DOHH2 (cell line): ENCODE results near the gene PDLIM7.

Experiments used
- H3F3A ChIP-seq: fragments of 200-600 bp; sonication (generic), shearing (Covaris generic); 2 replicates; pipeline ENCODE4 v1.6.0; 2016; ENCODE audit warnings: antibody characterized with exemption, mild to moderate bottlenecking; ENCODE audit not compliant: control insufficient read depth, insufficient read depth
- H3K27ac ChIP-seq: fragments of 200-600 bp; sonication (generic); 2 replicates; pipeline ENCODE4 v1.5.1; 2014; ENCODE audit warnings: low read depth, mild to moderate bottlenecking, low read length, moderate library complexity
- H3K27me3 ChIP-seq: fragments of 200-600 bp; sonication (generic); 2 replicates; pipeline ENCODE4 v1.6.1; 2014; ENCODE audit warnings: mild to moderate bottlenecking, low read length, mixed read lengths; ENCODE audit not compliant: control insufficient read depth
- H3K36me3 ChIP-seq: fragments of 200-600 bp; sonication (generic); 2 replicates; pipeline ENCODE4 v1.6.1; 2014; ENCODE audit warnings: mild to moderate bottlenecking, low read length, moderate library complexity, mixed read lengths; ENCODE audit not compliant: control insufficient read depth
- H3K4me1 ChIP-seq: fragments of 200-600 bp; sonication (generic); 2 replicates; pipeline ENCODE4 v1.6.1; 2014; ENCODE audit warnings: mild to moderate bottlenecking, low read length, mixed read lengths; ENCODE audit not compliant: control insufficient read depth
- H3K4me2 ChIP-seq: fragments of 200-600 bp; sonication (generic); 2 replicates; pipeline ENCODE4 v1.6.0; 2014; ENCODE audit warnings: mild to moderate bottlenecking, low read length, moderate library complexity
- H3K4me3 ChIP-seq: fragments of 200-600 bp; sonication (generic); 2 replicates; pipeline ENCODE4 v1.5.1; 2014; ENCODE audit warnings: mild to moderate bottlenecking, low read length, mixed read lengths
- H3K79me2 ChIP-seq: fragments of 200-600 bp; sonication (generic); 2 replicates; pipeline ENCODE4 v1.6.1; 2014; ENCODE audit warnings: mild to moderate bottlenecking, low read length, mixed read lengths; ENCODE audit not compliant: control insufficient read depth
- H3K9me2 ChIP-seq: fragments of 200-600 bp; sonication (generic); replicated peaks from 2 replicates; pipeline ENCODE4 v1.6.1; 2014; ENCODE audit warnings: mild to moderate bottlenecking, low read length, mixed read lengths; ENCODE audit not compliant: control insufficient read depth
- H3K9me3 ChIP-seq: fragments of 200-600 bp; sonication (generic); 2 replicates; pipeline ENCODE4 v1.6.1; 2014; ENCODE audit warnings: antibody characterized with exemption, low read length, mixed read lengths; ENCODE audit not compliant: control insufficient read depth, insufficient read depth
- H4K20me1 ChIP-seq: fragments of 200-600 bp; sonication (generic); 2 replicates; pipeline ENCODE4 v1.6.0; 2014; ENCODE audit warnings: low read depth, mild to moderate bottlenecking, antibody characterized with exemption, low read length, moderate library complexity; ENCODE audit not compliant: control insufficient read depth, insufficient read depth
- EZH2phosphoT487 ChIP-seq: fragments of 200-600 bp; sonication (generic); IDR thresholded peaks from 2 replicates; pipeline ENCODE4 v1.6.1; 2017; ENCODE audit warnings: borderline replicate concordance, mild to moderate bottlenecking, antibody characterized with exemption, low read length, moderate library complexity, mixed read lengths
- TF ChIP-seq, protein P1 (sequence below): fragments of 200-600 bp; sonication (generic); IDR thresholded peaks from one replicate; pipeline ENCODE4 v1.5.1; 2014; ENCODE audit warnings: antibody characterized with exemption, mild to moderate bottlenecking, low read depth, low read length; ENCODE audit not compliant: poor library complexity, severe bottlenecking

PDLIM7 gene

DNA sequence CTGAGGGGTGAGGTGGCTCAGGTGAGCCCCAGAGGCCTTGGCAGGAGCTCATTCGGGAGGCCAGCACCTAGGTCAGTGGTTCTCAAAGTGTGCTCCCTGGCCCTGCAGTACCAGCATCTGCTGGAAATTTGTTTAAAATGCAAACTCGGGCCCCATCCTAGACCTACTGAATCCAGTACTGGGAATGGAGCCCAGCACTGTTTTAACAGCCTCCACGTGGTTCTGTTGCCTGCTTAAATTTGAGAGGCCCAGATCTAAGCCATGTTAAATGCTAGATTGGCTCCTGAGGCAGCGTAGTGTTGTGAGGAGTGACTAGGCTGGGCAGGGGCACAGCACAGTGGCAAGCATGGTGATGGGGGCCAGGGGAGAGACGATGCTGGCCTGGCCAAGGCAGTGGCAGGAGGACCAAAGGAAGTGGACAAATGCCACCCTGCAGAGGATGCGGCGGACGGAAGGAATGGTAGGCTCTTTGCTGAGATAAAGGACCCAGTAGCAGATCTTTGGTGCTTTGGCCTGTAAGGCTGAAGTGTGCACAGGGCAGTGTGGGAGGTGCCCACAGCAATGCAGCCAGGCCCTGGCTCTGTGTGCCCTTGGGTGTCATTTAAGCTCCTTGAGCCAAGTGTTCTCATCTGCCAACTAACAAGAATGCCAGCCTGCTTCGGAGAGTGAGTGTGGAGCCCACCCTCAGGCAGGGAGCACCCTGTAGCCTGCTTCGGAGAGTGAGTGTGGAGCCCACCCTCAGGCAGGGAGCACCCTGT is 46.6 kb downstream of the PDLIM7 start:
- H3K27ac ChIP-seq: no peak overlapping the region
- no peak for TF ChIP-seq EZH2phosphoT487
- TF ChIP-seq, protein P1, sequence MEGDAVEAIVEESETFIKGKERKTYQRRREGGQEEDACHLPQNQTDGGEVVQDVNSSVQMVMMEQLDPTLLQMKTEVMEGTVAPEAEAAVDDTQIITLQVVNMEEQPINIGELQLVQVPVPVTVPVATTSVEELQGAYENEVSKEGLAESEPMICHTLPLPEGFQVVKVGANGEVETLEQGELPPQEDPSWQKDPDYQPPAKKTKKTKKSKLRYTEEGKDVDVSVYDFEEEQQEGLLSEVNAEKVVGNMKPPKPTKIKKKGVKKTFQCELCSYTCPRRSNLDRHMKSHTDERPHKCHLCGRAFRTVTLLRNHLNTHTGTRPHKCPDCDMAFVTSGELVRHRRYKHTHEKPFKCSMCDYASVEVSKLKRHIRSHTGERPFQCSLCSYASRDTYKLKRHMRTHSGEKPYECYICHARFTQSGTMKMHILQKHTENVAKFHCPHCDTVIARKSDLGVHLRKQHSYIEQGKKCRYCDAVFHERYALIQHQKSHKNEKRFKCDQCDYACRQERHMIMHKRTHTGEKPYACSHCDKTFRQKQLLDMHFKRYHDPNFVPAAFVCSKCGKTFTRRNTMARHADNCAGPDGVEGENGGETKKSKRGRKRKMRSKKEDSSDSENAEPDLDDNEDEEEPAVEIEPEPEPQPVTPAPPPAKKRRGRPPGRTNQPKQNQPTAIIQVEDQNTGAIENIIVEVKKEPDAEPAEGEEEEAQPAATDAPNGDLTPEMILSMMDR: no peak
- peaks cover 16% of the 10 kb centered on the region for H3K36me3 ChIP-seq
- peaks cover 7% of the 10 kb centered on the region; the same call in 1 of the 2 replicates for H4K20me1 ChIP-seq
- peaks cover 35% of the 10 kb centered on the region for H3K4me1 ChIP-seq
- H3K9me3 ChIP-seq: no peaks in the 10 kb centered on the region
- no peak overlapping the region for H3K4me2 ChIP-seq
- H3K4me3 ChIP-seq: no peak overlapping the region
- peaks cover 12% of the 10 kb centered on the region for H3F3A ChIP-seq
- no peaks in the 10 kb centered on the region for H3K9me2 ChIP-seq
- peaks cover 13% of the 10 kb centered on the region for H3K79me2 ChIP-seq
- H3K27me3 ChIP-seq: peaks cover 5% of the 10 kb centered on the region; the same call in 1 of the 2 replicates

DNA sequence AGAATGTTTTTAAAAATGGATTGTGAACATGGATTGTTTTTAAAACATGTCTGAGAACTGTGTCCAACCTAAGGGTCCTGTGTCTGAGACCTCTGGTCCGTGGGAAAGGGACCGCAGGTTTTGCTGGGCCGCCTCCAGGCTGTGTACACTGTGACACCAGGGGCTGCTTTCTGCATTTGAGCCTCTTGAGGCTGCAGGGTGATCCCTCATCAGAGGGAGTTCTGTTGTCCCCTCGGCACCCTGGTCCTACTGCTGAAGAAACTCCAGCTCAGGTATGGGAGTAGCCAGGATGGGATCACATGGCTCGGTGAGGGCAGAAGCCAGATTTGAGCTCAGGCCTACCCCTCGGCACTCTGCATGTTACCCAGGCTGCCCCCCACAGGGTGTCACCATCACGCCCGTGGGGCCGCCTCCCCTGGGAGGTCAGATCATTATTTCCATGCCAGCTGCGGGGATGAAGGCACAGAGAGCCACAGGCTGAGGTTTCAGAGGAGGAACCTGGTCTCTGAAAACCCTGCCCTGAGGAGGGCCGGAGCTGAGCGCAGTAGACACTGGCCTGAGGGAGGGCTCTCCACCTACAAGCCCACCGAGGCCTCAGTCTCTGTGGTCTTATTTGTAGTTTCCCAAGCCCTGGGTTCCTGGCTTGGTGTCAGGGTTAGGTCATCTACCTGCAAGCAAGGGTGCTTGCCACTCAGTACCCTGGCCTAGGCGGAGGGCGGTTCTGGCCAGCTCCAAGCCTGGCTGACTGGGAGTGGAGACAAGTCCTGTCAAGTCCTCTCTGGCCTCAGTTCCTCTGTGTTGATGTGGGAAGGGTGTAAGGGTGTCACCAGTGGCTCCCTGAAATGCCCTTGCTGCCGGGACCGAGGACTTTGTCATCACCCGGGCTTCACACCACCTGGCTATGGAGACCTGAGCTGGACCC is 48.0 kb downstream of the PDLIM7 start:
- peaks cover 50% of the 10 kb centered on the region for H3K4me1 ChIP-seq
- H3K9me2 ChIP-seq: no peaks in the 10 kb centered on the region
- peaks cover 22% of the 10 kb centered on the region for H3F3A ChIP-seq
- H3K4me2 ChIP-seq: no peak overlapping the region
- H3K27ac ChIP-seq: no peak overlapping the region
- H3K4me3 ChIP-seq: no peak overlapping the region
- peaks cover 8% of the 10 kb centered on the region; the same call in 1 of the 2 replicates for H3K27me3 ChIP-seq
- H3K9me3 ChIP-seq: no peaks in the 10 kb centered on the region
- H3K36me3 ChIP-seq: peaks cover 16% of the 10 kb centered on the region
- peaks cover 13% of the 10 kb centered on the region for H3K79me2 ChIP-seq
- peaks cover 7% of the 10 kb centered on the region; the same call in 1 of the 2 replicates for H4K20me1 ChIP-seq
- no peak for TF ChIP-seq EZH2phosphoT487
- TF ChIP-seq, protein P1: peak; percentile 12

DNA sequence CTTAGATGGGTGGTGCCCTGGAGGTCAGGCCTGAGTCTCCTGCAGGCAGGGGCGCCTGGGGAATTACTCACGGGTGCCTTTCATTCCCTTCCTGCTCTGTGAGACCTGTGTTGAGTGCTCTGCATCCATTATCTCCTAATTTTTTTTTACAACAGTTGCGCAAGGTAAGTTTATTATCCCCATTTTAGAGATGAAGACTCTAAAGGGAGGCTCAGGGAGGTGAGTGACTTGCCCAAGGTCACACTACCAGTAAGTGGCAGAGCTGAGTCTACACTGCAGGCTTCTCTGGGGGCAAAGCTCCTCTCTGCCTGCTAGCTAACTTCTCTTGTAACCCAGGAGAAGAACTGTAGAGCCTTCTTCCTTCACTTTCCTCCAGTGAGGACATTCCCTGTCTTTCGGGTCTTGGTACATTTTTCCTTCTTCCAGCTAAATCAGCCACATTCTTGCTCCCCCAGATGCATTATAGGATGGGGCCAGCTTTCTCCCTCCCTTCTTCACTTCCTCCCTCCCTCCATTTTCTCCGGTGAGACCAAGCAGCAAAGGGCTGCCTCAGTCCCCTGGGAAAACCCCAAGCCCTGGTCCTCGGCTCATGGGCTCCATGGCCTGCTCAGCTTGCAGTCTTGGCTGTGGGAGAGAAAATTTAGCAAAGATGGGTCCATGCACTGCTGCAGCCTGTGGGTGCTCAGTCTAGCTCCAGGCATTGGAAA is 49.0 kb downstream of the PDLIM7 start:
- no peaks in the 10 kb centered on the region for H3K9me3 ChIP-seq
- peaks cover 7% of the 10 kb centered on the region; the same call in 1 of the 2 replicates for H4K20me1 ChIP-seq
- H3K4me2 ChIP-seq: peak overlapping the region; percentile 99
- H3K4me1 ChIP-seq: peaks cover 46% of the 10 kb centered on the region
- H3F3A ChIP-seq: peaks cover 22% of the 10 kb centered on the region
- peaks cover 10% of the 10 kb centered on the region for H3K36me3 ChIP-seq
- no peaks in the 10 kb centered on the region for H3K9me2 ChIP-seq
- peaks cover 5% of the 10 kb centered on the region for H3K79me2 ChIP-seq
- peak overlapping the region; percentile 62 for H3K4me3 ChIP-seq
- no peak for TF ChIP-seq EZH2phosphoT487
- TF ChIP-seq, protein P1: no peak
- peaks cover 8% of the 10 kb centered on the region; the same call in 1 of the 2 replicates for H3K27me3 ChIP-seq
- no peak overlapping the region for H3K27ac ChIP-seq
